ENCODE data around the gene HIGD1A. TPM values are rescaled to one million over a fixed set of nuclear protein-coding genes. Genes with fewer than 3 reads are reported as not detected.
"Not testable (repeated sequence)": the region's sequence is repeated elsewhere in the genome, so short reads cannot be mapped to it uniquely, and the experiment has no call there.

HIGD1A gene
- total RNA-seq, 1 donor from 2014 or later: 70.5 TPM

DNA sequence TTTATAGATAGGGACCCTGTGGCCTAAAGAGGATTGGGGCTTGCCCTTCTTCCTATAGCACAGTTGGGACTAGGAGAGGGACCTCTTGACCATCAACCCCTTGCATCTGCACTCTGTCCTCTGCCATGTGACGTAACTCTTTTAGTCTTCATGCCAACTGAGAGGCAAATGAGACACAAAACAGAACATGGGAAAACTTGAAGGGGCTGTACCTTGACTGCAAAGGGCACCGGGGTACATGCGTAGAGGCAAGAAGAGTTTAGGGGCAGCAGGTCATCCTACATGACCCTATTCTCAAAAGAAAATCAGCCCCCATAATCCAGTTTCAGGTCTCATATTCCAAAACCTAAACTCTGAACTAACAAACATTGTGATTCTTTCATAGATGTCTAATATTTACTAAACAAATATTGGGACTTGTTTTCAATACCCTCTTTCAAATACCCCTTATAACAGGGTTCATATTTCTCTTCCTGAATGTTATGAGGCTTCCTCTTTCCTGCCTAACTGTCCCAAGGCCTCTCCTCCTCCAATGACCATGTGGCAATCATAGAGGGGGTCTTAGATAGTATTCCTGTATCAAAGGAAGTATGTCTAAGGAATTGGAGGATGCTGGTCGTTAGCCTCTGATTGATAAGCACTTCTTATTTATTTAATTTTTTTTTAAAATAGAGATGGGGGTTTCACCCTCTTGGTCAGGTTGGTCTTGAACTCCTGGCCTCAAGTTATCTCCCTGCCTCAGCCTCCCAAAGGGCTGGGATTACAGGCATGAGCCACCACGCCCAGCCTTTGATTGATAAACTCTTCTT is 25.5 kb upstream of the HIGD1A start:
- intact Hi-C loops (cut with micrococcal nuclease): loop anchor here (2.0 kb wide), 2 partner anchors 25 to 49 kb away; partner anchors contain the start of gene HIGD1A

DNA sequence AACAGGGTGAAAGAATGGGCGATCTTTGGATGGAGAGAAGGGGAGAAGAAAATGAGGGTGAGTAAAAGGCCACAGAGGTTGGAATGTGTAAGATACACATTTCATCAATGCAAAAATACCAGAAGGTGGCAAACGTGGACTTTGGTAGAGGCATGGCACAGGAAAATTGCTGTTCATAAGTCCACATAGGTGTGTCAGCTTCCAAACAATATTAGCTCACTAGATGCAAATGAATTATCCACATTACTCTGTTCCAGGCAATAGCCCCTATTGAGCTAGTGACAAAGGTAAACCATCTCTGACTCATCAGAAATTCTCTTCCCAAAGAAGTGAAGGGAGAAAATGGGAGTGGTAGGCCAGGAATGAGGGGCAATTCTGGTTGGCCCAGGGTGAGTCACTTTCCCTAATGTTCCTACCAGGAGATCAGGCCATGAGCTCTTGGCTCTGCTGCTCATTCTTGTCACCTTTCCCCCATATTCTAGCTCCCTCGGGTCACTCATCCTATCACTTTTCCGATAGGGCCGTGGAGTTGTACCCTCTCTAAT is 24.9 kb upstream of the HIGD1A start:
- intact Hi-C loops (cut with micrococcal nuclease): no loop called here

DNA sequence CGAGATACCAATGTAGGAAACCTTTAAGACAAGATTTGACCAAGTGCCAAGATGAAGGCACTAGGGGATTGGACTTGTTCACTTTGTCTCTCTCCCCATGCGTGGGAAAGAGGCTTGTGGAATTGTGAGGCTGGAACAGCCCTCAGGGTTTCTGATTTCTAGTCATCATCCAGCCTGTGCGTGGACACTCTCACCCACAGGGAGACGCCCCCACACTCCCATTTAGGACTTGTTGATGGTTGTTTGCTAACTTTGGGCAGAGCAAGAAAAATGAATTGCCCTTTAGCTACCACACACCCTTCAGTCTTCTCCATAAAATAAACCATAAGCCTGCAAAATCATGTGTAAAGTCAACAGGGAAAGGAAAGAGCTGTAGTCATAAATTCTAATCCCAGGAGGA is 23.4 kb upstream of the HIGD1A start:
- intact Hi-C loops (cut with micrococcal nuclease): no loop called here

DNA sequence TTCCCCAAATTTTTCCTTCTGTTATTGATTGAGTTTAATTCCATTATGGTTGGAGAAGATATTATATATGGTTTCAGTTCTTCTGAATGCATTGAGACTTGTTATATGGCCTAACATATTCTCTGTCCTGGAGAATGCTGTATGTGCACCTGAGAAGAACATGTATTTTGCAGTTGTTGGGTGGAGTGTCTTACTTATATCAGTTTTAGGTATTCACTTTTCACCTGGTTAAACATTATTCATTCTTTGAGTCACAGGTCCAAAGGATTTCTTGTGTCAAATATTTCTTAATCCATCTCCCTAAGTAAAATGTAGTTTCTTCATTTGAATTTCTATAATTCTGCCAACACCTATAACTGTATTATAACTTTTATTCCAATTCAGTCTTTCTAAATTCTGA is 22.7 kb upstream of the HIGD1A start:
- intact Hi-C loops (cut with micrococcal nuclease): no loop called here

DNA sequence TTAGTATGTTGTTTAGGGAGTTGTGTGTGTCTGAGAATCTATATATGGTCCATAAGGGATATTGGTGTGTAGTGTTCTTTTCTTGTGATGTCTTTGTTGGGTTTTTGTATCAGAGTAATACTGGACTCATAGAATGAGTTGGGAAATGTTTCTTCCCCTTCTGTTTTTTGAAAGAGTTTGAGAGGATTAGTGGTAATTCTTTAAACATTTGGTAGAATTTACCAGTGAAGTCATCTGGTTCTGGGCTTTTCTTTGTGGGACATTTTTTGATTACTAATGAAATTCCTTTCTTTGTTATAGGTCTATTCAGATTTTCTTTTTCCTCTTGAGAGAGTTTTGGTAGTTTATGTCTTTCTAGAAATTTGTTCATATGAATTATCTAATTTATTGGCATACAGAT is 21.9 kb upstream of the HIGD1A start:
- intact Hi-C loops (cut with micrococcal nuclease): no loop called here

DNA sequence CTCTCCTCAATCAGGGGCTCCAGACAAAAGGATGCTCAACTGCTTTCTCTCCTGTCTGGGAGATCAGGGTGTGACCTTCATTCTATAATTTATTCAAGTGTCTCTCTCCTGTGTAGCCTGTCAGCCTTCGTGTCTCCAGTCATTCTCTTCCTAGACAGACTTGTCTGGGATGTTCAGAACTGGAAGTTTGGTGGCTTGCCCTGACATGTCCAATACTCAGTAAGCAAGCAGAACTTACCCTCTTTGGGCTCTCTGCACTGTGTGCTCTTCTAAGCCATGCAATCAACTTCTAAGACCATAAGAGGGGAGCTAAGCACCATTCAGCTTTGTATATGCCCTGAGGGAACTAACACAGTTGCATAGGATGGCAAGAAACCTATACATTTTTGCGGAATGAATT is 19.1 kb upstream of the HIGD1A start:
- intact Hi-C loops (cut with micrococcal nuclease): no loop called here

DNA sequence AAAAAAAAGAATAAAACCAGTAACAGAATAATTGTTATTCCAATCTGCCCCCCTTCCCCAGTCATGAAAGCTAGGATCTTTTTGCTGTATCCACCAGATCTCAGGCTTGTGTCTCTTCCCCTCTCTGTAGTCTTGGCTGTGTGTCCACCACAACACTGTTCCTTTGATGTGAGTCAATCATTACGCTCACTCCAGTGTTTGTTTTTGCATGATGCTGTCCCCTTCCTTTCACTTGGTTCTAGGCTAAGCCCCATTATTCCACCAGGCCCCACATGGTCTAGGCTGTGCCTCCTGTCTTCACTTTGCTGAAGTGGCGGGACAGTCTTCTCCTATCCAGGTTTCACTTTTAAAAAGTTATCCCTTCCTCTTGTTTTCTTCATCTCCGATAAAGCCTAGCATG is 18.5 kb upstream of the HIGD1A start:
- intact Hi-C loops (cut with micrococcal nuclease): no loop called here

DNA sequence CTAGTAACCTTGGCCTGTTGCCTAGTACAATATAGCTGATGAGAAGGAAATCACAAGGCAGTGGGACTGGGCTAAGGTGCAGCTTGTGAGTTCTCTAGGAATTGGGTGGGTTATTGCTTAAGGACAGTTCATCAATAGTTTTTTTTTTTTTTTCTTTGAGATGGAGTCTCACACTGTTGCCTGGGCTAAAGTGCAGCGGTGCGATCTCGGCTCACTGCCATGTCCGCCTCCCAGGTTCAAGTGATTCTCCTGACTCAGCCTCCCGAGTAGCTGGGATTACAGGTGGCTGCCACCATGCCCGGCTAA is 16.4 kb upstream of the HIGD1A start:
- intact Hi-C loops (cut with micrococcal nuclease): no loop called here

DNA sequence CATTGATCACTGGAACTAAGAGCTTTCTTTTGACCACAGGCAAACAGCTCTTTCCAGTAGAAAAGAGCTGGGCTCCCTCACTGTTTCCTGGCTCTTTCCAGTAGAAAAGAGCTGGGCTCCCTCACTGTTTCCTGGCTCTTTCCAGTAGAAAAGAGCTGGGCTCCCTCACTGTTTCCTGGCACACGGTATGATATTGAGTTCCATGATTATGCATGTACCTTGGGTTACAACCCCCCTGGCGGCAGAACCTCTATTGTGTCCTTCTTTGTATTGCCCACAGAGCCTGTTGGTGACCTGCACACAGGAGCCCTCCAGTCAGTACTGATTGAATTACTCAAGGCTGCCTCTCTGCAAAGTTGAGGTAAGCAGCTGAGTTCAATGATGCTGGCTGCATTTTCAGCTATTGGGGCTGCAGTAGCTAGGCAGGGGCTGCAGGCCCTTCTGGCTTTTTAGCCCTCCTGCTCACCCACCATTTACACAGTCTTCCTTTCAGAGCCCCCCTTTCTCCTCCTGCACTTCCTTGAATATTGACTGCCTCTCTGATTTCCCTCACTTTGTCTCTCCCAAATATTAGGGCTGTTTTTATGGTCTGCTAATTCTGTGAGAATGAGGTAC is 15.2 kb upstream of the HIGD1A start:
- intact Hi-C loops (cut with micrococcal nuclease): no loop called here

DNA sequence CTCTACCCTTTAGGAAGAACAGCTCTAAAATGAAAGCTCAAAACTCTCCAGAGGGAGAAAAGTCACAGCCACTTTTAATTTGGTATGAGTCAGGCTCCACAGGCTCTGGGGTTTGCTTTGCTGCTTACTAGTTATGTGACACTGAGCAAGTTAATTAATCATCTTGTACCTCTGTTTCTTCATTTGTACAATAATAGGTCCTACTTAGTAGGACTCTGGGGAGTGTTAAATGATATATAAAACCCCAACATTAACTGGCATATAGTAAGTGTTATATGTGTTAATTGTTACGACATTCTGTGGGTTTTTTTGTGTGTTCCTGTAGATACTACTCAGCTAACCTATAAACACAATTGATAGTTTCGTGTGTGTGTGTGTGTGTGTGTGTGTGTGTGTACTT is 11.5 kb upstream of the HIGD1A start:
- intact Hi-C loops (cut with micrococcal nuclease): no loop called here

DNA sequence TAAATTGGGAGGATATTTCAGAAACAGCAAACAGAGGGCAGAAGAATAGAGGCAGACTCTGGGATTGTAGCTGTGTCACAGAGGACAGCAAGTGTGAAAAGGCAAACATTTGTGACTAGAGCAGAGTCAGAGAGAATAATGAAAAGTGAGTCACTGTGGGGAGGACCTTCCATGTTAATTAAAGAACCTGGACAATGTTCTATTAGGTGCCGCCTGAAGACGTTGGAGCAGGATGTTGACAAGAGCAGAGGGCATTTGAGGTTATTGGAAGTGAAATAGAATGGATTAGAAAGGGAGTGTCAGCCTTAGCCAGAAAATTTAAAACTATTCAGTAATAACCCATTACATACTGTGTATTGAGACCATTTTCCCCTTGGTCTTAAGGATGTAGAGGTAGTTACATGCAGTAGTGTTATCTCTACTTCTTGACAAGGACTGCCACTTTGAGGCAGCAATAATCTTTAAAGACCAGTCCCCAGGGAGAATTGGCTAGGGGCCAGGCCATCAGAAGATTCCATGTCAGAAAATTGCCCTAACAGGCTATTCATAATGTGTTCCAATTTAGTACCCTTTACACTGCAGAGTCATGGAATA is 10.7 kb upstream of the HIGD1A start:
- intact Hi-C loops (cut with micrococcal nuclease): no loop called here

DNA sequence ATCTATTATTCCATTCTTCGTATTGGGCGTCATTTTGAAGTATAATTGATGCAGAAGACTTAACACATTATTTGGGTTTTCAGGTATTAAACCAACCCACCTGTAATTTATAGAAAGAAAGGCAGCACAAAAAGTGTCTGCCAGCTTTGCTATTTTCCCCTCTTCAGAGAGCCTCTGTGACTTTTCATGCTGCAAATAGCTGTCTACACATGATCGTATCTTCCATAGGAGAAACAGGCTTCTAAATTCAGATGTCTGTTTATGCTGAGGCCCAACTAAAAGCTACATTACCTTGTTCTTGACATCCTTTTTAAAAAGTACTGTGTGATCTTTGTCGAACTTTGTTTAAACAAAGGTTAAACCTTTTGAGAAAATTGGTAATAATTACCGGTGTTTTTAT is 10.0 kb upstream of the HIGD1A start:
- intact Hi-C loops (cut with micrococcal nuclease): no loop called here

DNA sequence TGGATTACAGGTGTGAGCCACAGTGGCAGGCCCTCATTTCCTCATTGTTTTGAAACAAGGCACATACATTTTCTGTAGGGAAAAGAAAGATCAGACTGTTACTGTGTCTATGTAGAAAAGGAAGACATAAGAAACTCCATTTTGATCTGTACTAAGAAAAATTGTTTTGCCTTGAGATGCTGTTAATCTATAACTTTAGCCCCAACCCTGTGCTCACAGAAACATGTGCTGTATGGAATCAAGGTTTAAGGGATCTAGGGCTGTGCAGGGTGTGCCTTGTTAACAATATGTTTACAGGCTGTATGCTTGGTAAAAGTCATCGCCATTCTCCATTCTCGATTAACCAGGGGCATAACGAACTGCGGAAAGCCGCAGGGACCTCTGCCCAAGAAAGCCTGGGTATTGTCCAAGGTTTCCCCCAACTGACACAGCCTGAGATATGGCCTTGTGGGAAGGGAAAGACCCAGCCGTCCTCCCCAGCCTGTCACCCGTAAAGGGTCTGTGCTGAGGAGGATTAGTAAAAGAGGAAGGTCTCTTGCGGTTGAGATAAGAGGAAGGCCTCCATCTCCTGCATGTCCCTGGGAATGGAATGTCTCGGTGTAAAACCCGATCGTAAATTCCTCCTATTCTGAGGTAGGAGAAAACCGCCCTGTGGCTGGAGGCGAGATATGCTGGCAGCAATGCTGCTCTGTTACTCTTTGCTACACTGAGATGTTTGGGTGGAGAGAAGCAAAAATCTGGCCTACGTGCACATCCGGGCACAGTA is 7.0 kb upstream of the HIGD1A start:
- intact Hi-C loops (cut with micrococcal nuclease): not testable (repeated sequence)

DNA sequence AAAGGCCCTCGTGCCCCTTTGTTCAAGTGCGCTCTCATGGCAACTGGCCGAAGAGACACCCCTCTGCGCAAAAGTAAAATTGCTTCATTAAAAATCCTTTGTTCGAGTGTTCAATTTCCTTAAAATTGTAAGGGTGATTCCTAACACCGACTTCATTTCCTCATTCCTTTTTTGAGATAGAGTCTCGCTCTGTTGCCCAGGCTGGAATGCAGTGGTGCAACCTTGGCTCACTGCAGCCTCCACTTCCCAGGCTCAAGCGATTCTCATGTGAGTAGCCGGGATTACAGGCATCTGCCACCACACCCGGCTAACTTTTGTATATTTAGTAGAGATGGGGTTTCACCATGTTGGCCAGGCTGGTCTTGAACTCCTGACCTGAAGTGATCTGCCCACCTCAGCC is 6.4 kb upstream of the HIGD1A start:
- intact Hi-C loops (cut with micrococcal nuclease): not testable (repeated sequence)

DNA sequence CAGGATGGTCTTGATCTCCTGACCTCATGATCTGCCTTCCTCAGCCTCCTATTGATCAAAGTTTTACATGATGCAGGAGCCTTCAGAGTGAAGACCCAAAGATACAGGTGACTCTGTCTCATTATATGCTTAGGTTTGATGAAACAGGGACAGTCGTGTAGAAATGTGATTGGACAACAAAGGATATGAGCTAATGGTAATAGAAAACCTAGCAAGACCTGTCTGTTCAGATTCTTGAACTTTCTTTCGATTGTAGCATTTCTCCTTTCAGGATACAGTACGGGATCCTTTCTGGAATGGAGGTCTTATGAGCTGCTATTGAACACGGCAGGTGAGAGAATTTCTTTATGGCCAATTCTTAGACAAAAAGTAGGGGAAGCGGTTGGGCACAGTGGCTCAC is 4.9 kb upstream of the HIGD1A start, which contains the start of gene ACKR2:
Gene ACKR2 (plus strand): TSS at position 244 of the 400 bp plus-strand sequence. CDS start 55,058 bp downstream, outside the sequence.
- intact Hi-C loops (cut with micrococcal nuclease): loop anchor here (10.0 kb wide), 1 partner anchor 154 kb away; the partner anchor contains the start of gene ZBTB47

DNA sequence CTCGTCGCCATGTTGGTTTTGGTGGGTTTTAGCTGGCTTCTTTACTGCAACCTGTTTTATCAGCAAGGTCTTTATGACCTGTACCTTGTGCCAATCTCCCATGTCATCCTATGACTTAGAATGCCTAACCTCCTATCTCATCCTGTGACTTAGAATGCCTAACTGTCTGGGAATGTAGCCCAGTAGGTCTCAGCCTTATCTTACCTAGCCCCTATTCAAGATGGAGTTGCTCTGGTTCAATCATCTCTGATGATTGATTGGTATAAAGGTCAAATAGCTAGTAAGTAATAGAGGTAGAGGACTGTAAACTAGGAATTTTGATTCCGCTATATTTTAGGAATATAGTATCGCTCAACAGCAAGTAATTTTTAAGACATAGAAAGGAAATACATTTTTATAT is 3.6 kb upstream of the HIGD1A start:
- intact Hi-C loops (cut with micrococcal nuclease): loop anchor here (10.0 kb wide), 1 partner anchor 153 kb away; the partner anchor contains the start of gene ZBTB47

DNA sequence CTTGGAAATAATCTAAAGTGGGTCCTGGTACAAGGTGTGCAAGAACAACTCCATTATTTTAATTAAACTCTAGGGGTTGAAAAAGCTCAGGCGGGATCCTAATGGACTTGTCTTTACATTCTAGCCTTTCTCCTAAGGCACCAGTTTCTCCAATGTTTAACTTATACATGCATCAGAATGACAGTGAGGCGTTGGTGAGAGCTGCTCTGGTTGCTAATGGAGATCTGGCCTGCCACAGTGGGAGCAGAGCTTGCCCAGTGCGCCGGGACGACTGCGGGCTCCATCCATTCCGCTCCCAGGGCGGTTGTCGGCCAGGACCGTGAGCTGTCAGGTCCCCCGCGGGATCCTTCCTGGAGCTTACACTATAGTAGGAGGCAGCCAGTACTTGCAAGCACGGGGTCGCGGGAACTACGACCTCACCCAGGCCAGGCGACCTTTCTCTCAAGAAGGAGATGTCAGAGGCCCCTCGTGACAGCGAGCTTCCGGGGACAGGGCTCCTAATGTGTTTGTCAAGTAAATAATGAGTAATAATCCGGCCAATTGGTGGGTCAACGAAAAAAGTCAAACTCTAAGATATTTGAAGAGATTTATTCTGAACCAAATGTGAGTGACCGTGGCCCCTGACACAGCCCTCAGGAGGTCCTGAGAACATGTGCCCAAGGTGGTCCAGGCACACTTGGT is 991 bp upstream of the HIGD1A start:
- intact Hi-C loops (cut with micrococcal nuclease): loop anchor here (2.0 to 10.0 kb wide), 4 partner anchors 24 to 484 kb away; partner anchors contain the start of gene ZBTB47

DNA sequence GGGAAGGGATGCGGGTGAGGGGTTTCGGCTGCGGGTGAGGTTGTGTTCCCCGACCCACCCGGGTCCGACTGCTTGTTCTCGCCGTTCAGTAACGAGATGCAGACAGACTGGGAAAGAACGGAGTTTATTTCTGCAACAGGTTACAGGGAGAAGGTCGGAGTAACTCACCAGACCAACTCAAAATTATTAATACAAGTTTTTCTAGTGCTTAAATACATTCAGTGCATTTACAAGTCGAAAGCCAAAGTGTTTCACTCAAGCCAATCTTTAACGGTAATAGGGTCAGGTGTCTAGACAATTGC is 492 bp upstream of the HIGD1A start:
- intact Hi-C loops (cut with micrococcal nuclease): loop anchor here (1.0 to 10.0 kb wide), 11 partner anchors 24 to 818 kb away; partner anchors contain the start of genes ANO10, CCDC13, SEC22C and SS18L2

DNA sequence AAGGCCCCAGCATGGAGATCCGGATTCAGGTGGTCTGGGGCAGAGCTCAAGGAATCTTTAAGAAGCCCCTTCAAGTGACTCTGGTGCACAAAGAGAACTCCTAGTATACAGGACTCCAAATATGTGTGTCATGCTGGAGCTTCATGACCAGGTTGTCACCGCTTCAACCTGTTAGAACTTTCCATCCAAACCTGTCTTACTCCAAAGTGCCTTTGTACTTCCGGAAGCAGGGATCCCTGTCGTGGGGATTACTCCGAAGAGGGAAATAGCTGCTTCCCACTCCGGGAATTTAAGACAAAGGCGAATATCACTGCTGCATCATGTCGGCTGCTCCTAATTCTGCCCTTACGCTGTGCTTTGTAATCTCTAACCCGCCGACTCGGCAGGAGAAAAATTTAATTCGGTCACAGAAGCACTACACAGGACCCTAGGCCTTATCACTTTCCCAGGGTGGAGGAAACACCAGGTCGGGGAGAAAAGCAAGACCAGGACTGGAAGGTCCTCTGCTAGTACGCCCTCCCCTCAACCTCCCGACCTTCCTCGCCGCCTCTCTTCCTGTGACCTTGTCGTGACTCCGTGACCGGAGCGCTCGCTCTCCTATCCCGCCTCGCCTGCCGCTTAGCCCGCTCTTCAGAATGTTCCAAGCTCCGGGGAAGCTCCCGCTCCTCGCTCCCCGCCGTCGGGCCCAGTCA is 730 bp downstream of the HIGD1A start:
- intact Hi-C loops (cut with micrococcal nuclease): loop anchor here (1.0 to 10.0 kb wide), 11 partner anchors 23 to 819 kb away; partner anchors contain the start of genes ANO10, CCDC13, SEC22C and SS18L2

DNA sequence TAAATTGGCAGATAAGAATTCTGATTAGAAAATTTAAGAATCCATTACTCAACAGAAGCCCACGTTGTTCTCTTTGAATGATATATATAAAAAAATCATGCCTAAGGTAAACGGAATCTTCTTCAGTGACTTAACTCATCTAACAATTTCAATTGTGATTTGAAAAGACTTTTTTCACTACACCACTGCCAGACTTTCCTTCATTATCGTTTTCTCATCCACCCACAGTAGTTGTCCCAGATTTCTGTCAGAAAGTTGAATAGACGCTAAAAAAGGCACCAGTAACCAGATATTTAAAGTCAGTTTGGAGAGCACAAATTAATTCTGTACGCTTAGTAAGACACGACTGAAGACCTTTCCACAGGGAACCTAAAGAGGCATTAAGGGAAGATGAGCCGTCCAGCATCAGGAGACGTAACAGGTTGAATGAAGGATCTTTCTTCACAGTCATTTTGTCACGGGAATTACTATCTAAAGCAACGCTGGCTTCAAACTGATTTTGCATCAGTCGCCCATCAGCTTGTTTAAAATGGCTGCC is 1.3 kb downstream of the HIGD1A start:
- intact Hi-C loops (cut with micrococcal nuclease): loop anchor here (5.0 to 10.0 kb wide), 2 partner anchors 148 to 221 kb away; partner anchors contain the start of genes SEC22C and ZBTB47
